ENCODE data around the gene IDH3B. TPM values are rescaled to one million over a fixed set of nuclear protein-coding genes. Genes with fewer than 3 reads are reported as not detected.

IDH3B gene
- total RNA-seq, 1 donor from 2014 or later = 64.7 TPM

DNA sequence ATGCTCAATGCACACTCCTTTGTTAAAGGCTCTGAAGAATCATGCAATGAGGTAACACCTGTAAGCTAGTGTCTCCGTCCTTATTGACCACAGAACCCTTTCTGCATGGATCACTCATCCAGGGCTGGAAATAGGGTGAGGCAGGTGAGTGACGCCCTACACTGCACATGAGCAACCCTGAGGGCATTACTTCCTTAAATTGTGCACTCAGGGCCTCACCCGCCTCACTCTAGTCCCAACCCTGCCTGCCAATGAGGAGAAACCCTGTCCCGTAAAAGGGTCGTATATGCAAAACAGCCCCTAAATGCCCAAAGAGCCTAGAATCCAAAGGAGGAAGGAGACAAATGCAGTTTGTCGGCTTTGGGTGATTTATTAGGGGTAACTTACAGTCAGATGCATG lies 45.2 kb downstream of the IDH3B start:
- no peaks in the 10 kb centered on the region for H3K9me3 ChIP-seq
- ATAC-seq (no peak), DNase-seq (no peak)
- no peaks in the 10 kb centered on the region for H3K4me1 ChIP-seq
- H3K27me3 ChIP-seq (ENCODE audit: low read depth) = no peaks in the 10 kb centered on the region
- H3K27ac ChIP-seq = no peak overlapping the region
- intact Hi-C loops (cut with DNase I) = no loop called here
- H3K36me3 ChIP-seq = no peaks in the 10 kb centered on the region
- H3K4me3 ChIP-seq = no peak overlapping the region
- TF ChIP-seq CTCF (IDR thresholded peaks at IDR 0.05) = no peak

GRCh38 chr20:2617099-2617714 lies 46.8 kb downstream of the IDH3B start:
- no peaks in the 10 kb centered on the region for H3K36me3 ChIP-seq
- no peaks in the 10 kb centered on the region for H3K9me3 ChIP-seq
- H3K4me1 ChIP-seq = no peaks in the 10 kb centered on the region
- ATAC-seq (no peak), DNase-seq (no peak)
- no peak overlapping the region for H3K27ac ChIP-seq
- intact Hi-C loops (cut with DNase I) = no loop called here
- H3K4me3 ChIP-seq = no peak overlapping the region
- H3K27me3 ChIP-seq (ENCODE audit: low read depth) = no peaks in the 10 kb centered on the region
- no peak for TF ChIP-seq CTCF (IDR thresholded peaks at IDR 0.05)

- Histone ChIP-seq H3K4me1 (no peaks in the 10 kb centered on the region), H3K4me3 (no peak overlapping the region), H3K36me3 (no peaks in the 10 kb centered on the region), H3K27ac (no peak overlapping the region), H3K9me3 (no peaks in the 10 kb centered on the region), H3K27me3 (ENCODE audit: low read depth) (no peaks in the 10 kb centered on the region)
- no peak for TF ChIP-seq CTCF (IDR thresholded peaks at IDR 0.05)
- DNase-seq = no peak
- intact Hi-C loops (cut with DNase I) = no loop called here
- ATAC-seq = no peak
Measured at GRCh38 chr20:2616634-2617033, 47.4 kb downstream of the IDH3B start.

DNA sequence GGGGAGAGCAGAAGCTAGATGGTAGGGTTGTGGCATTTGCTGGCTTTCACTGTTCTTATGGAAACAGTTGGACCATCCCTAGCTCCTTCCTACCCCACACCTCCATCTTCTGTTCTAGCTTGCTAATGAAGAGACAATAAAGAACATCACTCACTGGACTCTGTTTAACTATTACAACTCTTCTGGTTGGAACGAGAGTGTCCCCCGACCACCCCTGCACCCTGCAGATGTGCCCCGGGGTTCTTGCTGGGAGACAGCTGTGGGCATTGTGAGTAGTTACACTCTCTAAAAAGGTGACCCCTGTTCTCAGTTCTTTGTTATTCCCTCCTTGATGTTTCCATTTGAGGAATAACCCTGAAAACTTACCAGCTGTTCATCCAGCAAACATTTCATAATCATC lies 51.9 kb downstream of the IDH3B start:
- intact Hi-C loops (cut with DNase I) = no loop called here
- Histone ChIP-seq H3K27ac (no peak overlapping the region), H3K4me1 (no peaks in the 10 kb centered on the region), H3K36me3 (no peaks in the 10 kb centered on the region), H3K4me3 (no peak overlapping the region), H3K9me3 (peaks cover 4% of the 10 kb centered on the region), H3K27me3 (ENCODE audit: low read depth) (no peaks in the 10 kb centered on the region)
- no peak for DNase-seq
- ATAC-seq = no peak
- no peak for TF ChIP-seq CTCF (IDR thresholded peaks at IDR 0.05)

DNA sequence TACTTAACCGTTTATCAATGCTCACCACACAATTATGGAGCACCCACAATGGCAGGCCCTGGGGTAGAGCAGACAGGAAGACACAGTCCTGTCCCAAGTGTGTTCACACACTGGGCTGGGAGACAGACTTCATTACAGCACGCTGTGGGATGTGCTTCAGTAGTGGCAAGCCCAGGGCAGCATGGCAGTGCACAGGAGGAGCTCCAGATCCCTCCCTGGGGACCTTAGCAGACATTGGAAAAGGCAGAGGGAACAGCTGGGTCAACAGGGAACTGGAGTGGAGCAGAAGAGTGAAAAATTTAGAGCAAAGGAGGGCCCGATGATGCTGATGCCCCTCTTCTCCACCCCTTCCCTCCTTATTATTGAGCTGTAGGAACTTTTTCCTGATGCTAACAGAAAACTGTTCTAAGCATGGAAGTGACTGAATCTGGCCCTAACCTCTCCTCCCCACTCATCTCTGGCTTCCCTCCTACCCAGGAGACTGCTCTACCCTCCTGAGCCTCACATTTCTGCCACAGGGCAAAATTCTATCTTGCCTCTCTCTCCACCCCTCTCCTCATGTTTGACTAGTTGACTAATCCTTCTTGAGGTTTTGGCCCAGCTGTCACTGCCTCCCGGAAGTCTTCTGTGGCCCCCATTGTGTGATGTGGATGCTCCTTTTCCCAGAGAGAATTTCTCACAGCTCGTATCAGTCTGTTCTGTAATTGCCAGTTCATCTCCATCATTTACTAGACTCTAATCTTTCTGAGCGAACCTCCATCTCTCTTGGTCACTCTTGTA lies 52.9 kb downstream of the IDH3B start:
- intact Hi-C loops (cut with DNase I) = no loop called here
- no peak for DNase-seq
- Histone ChIP-seq H3K9me3 (peaks cover 13% of the 10 kb centered on the region), H3K4me1 (no peaks in the 10 kb centered on the region), H3K36me3 (no peaks in the 10 kb centered on the region), H3K27ac (no peak overlapping the region), H3K27me3 (ENCODE audit: low read depth) (no peaks in the 10 kb centered on the region), H3K4me3 (no peak overlapping the region)
- no peak for ATAC-seq
- no peak for TF ChIP-seq CTCF (IDR thresholded peaks at IDR 0.05)

Data from lower lobe of right lung (tissue), 2 donors.